ENCODE data around the gene SLC13A2.
A peak's percentile ranks its signal among the peaks of the same experiment; 100 is the strongest.

Gene SLC13A2

DNA sequence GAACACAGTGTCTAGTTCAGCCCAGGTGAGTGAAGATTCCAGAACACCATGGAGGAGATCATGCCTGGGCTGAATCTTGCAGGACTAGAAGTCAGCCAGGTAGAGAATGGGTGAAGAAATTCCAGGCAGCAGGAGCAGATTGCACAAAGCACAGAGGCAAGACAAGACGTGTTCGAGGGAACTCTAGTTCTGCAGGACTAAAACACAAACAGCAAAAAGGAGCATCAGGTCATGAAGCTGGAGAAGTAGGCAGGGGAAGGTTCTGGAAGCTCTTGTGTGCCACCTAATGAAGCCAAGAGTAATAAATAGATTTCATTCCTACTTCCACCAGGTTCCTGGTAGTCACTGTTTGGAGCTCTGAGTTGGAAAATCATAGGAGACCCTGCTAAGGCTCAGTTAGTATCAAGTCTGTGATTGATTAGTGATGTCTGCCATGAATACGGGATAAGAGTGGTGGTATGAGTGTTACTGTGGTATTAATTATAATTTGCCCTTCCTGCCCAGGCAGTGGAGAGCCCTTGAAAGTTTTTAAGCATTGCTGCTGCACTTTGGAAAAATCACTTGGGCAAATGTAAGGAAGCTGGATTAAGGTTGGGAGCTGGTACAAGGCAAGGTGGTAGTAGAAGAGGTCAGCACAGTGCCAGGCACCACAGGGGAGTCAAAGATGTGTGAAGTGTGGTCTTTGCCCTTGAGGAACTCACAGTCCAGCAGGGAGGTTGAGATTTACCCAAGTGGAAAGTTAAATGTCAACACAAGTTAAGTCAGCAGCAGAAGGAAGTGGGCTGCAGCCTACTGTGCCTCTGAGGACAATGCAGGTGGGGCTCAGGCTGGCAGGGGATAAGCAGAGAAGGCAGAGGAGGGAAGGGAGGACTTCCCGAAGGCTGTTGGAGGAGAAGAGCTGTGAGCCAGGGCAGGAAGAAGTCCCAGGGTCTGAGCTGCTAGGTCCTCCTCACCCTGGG, 19.2 kb downstream of the SLC13A2 start:
- peak; percentile 25 for DNase-seq (ENCODE audit: low spot score)

DNA sequence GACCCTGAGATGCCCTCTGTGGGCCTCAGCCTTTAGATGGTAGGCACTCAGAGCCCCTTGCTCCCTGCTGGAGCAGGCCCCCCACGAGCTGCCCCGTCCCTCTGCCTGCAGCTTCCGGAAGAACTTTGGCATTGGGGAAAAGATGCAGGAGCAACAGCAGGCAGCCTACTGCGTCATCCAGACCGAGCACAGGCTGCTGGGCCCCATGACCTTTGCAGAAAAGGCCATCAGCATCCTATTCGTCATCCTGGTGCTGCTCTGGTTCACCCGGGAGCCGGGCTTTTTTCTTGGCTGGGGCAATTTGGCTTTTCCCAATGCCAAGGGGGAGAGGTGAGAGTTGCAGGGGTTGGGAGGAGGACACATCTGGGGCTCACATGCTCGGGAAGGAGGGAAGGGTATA, 20.0 kb downstream of the SLC13A2 start:
- DNase-seq (ENCODE audit: low spot score): no peak

DNA sequence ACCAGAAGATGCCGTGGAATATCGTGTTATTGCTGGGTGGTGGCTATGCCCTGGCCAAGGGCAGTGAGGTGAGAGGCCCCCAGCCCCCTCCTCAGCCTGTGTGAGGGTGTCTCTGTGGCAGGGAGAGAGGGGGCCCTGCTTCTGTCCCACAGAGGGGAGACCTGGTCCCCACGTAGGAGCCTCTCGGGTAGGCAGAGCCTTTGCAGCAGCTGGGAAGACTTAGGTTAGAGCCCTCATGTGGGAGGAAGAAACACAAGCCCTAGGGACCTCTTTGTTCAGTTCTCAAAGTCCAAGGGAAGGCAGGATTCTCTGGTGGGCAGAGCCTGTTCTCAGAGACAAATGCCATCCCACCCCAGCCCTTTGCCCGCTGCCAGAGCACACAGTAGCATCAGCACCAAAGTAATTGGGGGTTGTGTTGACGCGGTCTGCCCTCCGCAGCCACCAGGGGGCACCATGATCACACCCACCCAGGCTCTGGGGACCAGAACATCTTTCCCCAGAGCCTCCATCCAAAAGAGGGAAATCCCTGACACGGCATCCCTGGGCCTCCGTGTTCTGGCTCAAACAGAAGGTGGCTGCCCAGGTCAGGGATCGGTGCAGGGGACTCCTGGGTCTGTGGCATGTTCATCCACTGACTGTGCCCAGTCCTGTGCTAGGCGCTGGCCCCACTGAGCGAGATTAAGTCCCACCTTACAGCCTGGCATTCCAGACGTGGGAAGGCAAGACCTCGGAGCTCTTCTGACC, 21.2 kb downstream of the SLC13A2 start:
- peak; percentile 61 for DNase-seq (ENCODE audit: low spot score)

DNA sequence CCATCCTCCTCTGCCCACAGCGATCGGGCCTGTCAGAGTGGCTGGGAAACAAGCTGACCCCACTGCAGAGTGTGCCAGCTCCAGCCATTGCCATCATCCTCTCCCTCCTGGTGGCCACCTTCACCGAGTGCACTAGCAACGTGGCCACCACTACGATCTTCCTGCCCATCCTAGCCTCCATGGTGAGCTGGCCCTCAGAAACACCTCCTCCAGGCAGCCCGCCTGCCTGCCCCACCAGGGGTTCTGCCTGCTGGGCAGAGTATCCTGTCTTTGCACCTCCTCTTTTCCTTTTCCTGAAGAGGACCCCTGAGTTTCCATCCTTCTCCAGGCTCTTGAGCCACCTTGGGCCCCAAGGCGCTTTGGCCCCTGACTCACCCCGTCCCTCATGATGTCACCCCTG, 22.2 kb downstream of the SLC13A2 start:
- DNase-seq (ENCODE audit: low spot score): no peak

DNA sequence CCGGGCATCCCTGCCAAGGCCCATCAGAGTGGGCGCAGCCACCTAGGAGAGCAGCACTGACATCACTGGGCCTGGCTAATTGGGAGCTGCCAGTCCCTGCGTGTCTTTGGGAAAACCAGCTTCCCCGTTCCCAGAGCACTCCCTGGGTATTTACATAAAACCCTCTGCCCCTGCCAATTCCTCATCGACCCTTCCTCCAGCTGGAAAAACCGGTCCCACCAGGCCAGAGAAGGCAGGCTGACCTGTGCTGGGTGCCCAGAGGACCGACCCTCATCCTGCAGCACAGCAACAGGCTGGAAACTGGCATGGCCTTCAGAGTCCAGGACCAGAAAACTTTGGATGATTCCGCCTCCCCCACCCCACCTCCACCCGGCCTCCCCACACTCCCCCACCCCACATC, 24.5 kb downstream of the SLC13A2 start:
- no peak for DNase-seq (ENCODE audit: low spot score)

DNA sequence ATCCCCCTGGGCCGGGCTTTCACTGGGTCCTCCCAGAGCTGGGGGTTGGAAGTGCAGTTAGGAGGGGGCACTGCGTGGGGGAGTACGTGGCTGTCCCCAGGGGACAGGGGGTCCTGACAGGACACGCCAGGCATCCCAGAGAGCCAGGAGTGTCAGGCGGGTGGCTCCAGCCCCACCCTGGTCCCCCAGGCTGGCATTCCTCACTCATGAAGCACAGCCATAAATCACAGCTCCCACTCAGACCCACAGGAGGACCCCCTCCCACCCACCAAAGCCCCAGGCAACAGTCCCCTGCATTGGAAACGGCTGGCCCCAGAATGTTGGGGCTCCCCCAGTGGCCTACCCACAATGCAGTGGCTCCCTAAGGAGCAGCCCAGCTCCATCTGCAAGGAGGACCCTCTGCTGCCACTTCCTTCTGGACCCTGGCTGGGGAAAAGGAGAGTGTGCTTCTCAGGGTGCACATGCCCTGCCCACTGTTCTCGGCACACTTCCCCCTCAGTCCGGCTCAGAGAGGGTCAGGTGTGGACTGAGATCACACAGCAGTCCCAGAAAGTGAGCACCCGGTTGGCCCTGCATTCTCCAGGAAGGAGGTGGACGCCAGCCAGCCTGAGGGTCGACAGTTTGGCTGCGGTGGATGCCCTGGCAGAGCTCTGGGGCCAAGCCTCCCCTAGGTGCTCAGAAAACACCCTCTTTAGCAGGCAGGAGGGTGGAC, 25.4 kb downstream of the SLC13A2 start:
- DNase-seq (ENCODE audit: low spot score): no peak

DNA sequence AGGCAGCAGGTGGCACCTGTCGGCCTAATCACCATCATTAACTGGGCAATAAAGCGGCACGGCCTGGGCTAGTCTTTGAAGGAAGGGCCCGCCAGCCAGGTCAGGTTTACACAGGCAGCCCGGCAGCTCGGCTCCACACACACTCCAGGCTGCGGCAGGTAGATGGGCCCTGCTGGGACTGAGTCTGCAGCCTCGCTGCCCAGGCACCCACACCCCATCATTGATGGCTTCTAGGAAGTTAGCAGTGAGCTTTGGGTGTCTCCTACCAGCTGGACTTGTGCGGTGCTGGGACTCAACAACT, 25.9 kb downstream of the SLC13A2 start:
- no peak for DNase-seq (ENCODE audit: low spot score)

DNA sequence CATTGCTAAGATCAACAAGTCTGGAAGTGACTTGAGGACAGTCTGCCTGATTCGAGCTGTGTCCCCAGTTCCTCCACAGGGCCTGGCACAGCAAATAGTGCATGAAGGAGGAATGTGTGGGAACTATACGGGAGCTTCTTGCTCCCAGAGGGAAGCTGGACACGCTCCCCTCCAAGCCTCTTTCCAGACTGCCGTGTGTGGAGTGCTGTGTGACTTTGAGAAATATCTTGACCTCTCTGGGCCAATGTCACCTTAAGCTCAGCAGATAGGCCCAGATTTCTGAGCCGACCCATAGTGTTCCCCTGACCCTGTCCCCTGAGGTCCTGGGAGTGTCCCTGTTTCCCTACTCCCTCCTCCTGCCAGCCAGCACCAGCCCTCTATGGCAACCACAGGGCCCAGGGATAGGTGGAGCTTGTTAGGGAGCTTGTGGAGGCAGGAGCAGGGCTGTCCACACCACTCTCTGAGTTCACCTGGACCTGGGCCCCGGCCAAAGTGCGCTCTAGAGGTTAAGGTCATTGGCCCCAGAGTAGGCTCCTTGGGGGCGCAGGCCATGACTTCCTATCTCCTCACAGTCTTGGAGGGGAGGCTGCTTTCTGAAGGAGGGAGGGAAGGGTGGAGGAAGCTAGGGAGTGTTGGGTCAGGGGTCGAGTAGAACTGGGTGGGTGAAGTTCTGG, 26.4 kb downstream of the SLC13A2 start:
- no peak for DNase-seq (ENCODE audit: low spot score)

DNA sequence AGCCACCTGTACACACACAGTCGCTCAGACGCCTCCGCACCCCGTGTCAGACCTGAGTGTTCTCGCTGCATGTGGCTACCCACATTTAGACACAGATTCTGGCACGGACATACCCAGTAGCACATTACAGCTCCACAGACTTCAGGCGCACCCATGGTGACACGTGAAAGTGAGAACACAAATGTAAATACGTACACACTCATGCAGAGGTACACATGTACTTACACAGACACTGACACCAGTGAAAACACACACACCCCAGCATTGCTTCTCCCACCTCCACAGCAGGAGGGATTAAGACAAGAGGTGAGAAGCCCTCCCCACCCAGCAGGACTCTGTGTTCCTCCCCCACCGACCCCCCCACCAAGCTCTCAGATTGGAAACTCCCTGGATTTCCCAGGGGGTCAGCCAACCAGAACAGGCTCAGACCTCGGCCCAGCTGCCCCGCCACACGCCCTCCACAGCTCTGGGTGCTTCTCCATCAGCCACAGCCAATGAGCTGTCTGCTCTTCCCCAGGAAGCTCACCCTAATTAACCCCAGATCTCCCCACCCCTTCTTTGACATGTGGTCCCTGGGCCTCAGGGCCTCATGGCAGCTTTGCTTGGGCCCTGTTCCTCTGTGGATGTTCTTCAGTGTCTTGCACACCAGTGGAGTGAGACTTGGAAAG, 27.4 kb downstream of the SLC13A2 start:
- DNase-seq (ENCODE audit: low spot score): no peak

DNA sequence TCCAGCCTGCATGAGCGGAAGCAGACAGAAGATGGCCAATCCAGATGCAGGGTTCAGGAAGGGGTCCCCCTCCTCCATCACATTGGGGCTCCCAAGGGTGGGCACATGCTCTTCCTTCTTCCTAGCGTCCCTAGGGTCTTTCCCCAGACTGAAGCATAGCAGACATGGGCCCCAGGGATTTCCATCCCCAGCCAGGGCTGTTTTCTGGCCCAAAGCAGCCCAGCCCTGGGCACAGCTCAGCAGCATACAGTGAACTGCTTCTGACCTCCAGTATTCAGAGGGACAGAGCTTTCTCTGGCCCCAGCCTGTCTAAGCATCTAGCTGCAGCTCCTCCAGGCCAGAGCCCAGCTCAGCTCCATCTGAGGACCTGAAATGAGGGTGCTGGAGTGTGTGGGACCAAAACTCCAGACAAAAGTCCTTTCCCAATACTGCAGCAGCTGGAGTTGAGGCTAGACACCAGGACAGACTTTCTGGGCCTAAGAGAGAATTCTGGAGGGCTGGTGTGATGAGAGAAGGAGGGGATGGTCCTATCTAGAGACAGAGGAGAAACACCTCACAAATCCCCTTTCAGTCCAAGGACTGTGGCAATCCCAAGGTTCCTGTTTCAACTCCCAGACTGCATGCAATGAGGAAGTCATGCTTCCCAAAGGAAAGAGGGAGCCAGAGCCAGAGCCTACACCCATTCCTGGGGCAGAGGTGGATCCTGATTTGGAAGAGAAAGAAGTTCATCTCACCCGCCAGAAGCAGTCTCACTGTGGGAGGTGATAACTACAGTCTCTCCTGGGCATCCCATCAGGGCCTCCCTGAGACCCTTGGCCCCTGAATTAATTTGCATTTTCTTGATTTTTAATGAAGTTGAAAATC, 28.2 kb downstream of the SLC13A2 start:
- DNase-seq (ENCODE audit: low spot score): no peak

DNA sequence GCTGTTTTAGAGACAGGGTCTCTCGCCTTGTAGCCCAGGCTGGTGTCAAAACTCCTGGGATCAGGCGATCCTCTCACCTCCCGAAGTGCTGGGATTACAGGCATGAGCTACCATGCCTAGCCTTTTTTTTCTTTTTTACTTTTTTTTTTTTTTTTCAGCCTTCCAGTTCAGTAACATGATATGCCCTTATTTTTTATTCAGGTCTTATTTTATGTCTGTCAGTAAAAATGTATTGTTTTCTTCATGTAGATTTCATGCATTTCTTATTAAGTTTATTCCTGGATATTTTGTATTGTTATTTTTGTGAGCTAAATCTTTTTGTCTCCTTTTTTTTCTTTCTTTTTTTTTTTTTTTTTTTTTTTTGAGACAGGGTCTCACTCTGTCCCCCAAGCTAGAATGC, 30.0 kb downstream of the SLC13A2 start:
- no peak for DNase-seq (ENCODE audit: low spot score)

DNA sequence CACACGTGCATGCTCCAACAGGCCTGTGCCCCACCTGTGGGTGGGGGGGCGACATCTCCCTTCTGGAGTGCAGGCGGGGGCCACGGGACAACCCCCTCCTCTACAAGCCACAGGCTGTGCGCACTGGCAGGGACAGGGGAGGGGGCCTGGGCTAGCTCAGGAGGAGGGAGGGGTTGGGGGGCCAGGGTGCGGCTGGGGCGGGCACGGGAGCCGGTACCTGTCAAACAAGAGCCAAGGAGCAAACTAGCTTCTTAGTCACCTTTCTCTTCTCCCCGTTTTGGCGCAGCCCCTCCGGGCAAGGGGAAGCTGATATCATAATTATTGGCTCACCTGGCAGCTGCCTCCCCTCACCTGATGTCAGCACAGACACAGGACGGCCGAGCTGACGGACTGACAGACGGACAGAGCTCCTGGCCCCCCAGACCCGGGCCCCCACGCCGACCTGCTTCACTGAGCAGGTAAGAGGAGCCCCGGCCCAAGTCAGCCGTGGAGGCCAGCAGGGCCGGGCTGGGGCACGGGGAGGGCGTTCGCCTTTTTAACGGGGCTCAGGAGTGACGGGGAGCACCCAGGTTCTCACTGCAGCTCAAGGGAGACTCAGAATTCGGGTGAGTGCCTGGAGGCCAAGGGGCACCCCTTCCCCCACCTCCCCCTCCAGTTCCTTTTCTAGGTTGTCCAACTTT, 32.7 kb downstream of the SLC13A2 start, which contains the start of gene FOXN1:
FOXN1 (plus strand) TSS at position 363 of the 680 bp plus-strand sequence. CDS start 17,622 bp downstream, outside the sequence.
- no peak for DNase-seq (ENCODE audit: low spot score)

DNA sequence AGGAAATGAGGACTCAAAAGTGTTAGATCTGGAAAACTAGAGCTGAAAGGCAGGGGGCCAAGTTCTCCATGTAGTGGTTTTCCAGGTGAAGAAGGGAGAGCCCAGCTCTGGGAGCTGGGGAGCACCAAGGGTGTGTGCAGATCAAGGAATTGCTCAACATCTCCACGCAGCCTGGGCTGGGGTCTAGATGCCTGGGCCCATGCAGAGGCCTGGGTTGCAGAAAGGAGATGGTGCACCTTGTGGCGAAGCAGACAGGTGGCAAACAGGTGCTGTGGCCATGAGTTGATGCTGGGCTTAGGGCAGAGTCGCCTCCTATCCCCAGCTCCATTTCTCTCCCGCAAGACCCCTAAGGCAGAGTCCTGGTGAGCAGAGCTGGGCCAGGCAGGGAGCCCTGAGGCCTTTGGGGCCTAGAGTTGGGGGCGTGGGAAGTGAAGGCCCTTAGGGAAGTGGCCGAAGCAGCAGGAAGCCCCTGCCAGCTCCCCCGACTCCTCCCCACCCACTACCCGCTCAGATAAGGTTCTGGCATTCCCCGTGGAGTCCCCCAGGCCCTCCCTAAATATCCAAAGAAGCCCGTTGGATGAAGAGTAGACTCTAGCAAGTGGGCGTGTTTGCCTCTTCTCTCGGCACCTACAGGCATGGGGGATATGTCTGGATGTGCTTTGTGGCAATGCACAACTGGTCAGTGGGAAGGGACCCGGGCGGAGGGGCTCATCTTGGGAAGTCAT, 33.5 kb downstream of the SLC13A2 start:
- DNase-seq (ENCODE audit: low spot score): no peak

DNA sequence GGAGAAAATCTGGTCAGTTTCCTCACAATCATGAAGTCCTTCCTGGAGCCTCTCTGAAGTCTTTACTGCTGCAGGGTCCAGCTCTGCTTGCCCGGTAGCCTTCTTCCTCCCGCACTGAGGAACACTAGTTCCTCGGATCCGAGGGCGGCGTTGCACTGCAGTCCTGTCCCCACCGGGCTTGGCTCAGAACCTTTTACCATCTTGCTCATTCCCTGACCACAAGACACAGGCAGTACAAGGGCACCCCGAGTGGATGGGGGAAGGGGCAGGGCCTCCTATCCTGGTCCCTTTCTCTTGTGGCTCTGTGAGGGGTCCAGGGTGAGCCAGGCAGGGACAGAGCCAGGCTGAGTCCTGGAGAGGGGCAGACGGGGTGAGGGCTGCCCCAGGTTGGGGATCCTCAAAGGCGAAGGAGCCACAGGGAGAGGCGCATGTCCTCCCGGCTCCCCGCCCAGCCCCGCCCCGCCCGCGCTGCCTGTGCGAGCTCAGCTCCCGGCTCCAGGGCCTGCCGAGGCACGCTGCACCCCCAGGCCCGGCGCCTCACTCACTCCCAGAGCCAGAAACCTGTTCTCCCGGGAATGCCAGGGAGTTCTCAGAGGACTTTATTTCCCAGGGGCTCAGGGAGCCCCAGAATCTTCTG, 34.2 kb downstream of the SLC13A2 start:
- DNase-seq (ENCODE audit: low spot score): no peak

DNA sequence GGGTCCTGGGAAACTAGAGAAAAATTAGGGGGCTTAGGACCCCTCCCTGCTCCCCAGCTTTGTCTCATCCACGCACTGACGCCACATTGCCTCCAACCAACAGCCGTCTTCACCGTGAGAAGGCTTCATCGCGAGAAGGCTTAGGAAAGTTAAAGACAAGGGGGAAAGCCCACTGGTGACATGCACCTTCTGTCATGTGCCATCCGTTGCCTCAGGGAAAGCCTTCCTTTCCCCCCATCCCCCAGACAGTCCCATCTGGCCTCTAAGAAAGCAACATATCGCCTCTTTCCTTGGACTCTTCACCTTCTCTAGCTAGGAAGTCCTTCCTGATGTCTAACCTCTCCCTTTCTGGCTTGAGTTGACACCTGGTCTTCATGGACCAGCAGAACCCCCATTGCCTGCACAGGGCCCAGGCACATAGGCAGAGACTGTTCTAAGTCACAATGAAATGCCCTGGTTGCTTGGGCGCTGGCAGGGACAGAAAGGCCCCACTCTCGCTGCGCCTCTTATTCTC, 34.8 kb downstream of the SLC13A2 start:
- DNase-seq (ENCODE audit: low spot score): no peak

DNA sequence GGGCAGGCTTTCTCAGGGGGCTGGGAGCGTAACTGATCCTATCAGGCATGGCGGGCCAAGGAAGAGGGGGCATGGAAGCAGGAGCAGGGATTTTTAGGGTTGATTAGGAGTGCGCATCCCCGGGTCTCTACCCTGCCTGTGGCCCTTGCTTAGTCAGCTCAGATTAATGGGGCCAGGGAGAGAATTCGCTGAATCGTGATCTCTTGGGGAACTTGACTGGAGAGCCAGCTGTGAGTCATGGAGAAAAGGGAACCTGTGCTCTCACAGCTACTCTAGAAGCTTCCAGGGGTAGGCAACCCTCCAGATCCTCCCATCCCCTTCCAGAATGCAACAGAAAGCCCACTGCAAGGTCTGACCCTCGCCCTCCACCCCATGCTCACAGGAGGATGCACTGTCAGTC, 36.3 kb downstream of the SLC13A2 start:
- no peak for DNase-seq (ENCODE audit: low spot score)

DNA sequence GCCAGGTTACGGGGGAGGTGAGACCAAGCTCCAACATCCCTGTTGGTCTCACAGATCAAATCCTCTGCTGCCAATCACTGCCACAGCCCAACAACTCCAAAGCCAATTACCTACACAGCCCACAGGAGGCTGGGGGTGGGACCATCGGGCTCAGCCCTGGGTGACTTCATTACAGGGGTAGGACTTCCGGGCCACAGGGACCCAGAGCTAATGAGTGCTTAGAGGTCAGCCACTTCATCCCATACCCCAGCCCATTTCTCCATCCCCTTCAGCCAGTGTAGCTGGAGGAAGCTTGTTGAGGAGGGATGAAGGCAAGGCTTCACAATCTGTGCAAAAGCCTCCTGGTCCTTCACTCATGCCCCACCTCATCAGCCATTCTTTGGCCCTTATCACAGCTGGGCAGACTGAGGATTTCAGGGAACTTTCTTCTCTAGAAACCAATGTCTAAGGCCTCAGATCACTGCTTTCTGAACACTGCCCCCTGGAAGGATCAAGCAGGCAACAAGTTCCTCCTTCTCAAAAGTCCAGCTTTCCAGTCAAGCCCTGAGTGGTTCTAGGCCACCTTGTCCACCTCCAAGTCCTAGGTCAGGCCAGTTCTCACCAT, 38.5 kb downstream of the SLC13A2 start:
- DNase-seq (ENCODE audit: low spot score): no peak

DNA sequence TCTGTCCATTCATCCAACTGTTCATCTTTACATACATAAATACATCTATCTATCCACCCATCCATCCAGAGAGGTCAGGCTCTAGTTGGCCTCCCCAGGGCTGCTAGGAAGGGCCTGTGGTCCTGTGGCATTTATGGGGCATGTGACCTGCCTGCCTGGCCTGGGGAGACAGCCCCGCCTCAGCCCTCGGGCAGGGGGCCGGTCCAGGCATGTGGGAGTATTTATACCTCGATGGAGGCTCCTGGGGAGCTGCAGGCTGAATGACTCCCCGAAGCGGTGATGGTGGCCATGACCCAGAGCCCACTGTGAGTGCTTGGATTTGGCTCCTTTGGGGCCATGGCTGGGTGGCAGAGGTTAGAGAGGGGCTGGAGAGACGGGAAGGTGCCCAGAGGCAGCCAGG, 40.0 kb downstream of the SLC13A2 start:
- no peak for DNase-seq (ENCODE audit: low spot score)
